GM21447 (cell line): ENCODE data around the gene LRRC51.

Experiments used
- ATAC-seq: cut with Tn5 transposase; IDR thresholded peaks from one replicate; pipeline ENCODE4 v1.9.1; 2021; ENCODE audit not compliant: unreplicated experiment

The LRRC51 gene

GRCh38 chr11:72080326-72081183, at the start of gene LRRC51, which contains the start of gene NUMA1:
Gene LRRC51 (plus strand): TSS chr11:72080850. CDS start chr11:72089084, 8,234 bp downstream.
Gene NUMA1 (minus strand): TSS chr11:72080542. CDS start chr11:72035943, 44,599 bp downstream.
- ATAC-seq, result peak; percentile 92

DNA sequence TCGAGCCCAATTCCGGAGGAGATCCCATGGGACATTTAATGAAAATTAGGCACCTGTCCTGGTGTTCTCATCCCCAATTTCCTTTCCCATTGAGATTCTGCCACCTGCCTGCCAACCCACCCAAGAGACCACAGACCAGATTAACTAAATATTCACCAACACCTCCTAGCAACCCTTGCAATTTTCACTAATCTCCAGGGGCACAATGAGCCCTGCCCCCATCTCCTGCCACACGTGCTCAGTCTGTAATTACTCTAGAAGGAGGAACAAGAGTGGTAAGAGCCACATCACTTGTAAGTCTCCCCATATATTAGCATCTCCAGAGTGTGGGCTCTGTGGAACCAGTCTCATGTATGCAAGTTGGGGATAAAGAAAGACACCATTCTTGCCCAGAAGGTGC, 44.0 kb upstream of the LRRC51 start:
- no peak for ATAC-seq

GRCh38 chr11:72037554-72038311, 42.9 kb upstream of the LRRC51 start:
- no peak for ATAC-seq

DNA sequence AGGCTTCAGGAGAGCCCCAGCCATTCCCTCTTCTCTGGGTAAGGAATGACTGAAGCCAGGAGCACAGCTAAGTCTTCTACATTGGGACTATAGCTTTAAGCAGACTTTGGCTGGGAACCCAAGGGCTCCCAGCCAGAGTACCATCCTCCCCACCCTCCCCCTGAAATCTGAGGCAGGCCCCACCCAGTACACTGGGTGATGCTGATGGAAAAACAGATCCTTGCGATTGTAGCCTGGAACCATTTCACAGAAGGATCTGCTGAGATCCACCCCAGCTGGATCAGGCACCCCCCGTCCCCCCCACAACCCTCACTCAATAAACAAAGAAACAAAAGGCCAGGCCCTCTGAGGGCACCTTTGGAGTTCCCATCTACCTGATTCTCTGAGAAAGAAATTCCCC, 42.2 kb upstream of the LRRC51 start:
- ATAC-seq, result no peak

DNA sequence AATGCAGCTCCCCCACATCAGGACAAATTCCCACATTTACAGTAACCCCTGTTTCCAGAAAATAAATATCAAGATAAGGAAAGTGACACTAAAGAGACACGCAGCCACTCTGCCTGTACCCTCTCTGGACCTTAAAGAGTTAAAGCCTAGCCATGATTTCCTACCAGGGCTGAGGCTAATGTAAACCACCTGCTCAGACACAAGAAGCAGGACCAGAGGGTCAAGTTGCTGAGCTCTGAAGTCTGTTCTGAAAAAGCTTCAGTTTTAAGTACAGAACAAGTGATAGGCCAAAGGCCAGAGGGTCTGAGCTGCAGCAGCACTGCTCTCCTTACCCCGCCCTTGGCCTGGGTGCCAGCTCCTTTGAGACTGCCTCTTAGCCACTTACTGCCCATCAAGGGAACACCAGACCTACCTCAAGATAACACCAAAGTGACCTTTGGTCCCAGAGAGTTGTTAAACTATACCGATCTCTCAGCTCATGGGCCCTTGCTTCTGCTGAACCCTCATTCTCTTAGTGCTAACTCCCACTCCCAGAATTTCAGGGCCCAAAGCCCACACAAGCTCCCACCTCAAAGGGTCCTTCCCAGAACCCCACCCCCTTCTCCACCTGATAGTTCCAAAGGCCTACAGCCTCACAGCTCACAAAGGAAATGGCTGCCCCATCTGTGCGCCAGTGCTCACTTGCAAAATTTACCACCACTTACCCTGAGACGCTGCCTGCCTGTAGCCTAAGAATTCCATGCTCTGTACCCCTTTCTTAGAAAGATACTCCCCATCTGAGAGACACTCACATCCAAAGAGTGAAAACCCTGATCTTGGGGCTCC, 41.4 kb upstream of the LRRC51 start:
- no peak for ATAC-seq

DNA sequence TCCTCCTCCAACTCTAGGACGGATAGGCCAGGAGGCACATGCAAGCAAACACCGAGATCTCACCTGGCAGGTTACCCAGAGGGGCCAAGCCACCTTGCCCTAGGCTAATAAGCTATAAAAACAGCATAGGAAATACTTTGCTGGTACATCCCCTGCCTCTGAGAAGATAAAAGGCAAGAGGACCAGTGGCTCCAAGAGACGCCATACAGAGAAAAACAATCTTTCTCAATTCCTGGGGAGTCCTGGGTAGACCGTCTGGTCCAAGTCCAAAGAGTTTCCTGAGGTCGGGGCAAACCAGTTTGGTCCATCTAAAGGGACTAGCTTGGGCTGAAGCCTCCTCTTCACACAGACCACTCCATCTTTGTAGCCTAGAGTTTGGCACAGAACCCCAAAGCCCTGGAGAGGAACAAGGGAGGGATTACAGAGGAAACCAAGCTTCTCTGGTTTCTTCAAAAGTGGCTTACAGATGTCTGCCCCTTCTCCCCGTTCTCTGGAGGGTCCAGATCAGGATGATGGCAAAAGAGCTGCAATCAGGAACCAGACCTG, 40.7 kb upstream of the LRRC51 start:
- no peak for ATAC-seq

GRCh38 chr11:72040491-72041363, 39.9 kb upstream of the LRRC51 start:
- ATAC-seq, result no peak

GRCh38 chr11:72041364-72042063, 39.1 kb upstream of the LRRC51 start:
- no peak for ATAC-seq

- ATAC-seq, result no peak
These were observed 38.4 kb upstream of the LRRC51 start for GRCh38 chr11:72042064-72042745.

- ATAC-seq, result no peak
These were observed 34.8 kb upstream of the LRRC51 start for GRCh38 chr11:72045849-72046248.

GRCh38 chr11:72048766-72049460, 31.7 kb upstream of the LRRC51 start:
- ATAC-seq, result no peak

- ATAC-seq, result no peak
These were observed 22.1 kb upstream of the LRRC51 start for GRCh38 chr11:72058416-72059034.

DNA sequence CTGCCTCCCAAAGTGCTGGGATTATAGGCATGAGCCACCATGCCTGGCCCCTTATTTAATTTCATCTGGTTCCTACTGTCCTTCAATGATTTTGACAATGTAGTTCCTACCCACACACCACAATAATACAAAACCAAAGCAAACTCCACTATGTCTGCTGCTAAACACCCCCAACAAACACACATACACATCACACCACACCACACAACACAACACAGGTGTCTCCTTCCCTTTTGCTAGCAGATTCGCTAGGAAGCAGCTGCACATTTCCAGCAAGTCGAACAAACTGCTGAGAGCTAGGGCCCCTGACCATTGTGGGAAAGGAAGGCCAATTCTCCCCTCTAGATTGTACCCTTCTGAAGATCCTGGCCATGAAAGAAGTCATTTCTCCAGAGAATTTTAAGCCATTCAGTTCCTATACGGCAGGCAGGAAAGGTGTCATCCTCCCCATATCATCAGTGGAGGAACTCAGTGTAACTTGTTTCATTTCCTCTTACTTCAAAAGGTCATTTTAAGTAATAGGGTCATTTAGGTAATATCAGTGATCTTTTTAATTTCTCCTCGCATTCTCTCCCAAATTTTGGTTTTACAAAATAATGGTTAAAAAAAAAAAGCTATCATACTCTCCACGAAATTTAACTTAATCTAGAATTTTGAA, 18.8 kb upstream of the LRRC51 start:
- no peak for ATAC-seq

DNA sequence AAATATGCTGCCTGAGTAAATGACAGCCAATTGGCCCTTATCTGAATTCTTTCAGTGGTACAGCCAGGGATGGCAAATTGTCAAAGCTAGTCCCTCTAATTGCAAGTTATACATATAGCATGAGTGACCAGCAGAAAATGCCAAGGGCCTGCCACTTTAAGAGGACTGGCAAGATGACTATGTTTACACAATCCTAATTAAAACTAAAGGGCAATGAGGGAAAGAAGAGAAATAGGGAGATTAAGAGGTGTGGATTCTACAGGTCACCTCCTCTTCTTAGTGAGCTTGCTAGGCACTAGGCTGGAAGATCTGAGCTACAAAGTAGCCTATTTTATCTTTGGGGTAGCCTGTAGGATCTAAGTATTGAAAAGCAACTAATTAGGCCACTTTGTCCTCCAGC, 13.8 kb upstream of the LRRC51 start:
- ATAC-seq, result no peak

DNA sequence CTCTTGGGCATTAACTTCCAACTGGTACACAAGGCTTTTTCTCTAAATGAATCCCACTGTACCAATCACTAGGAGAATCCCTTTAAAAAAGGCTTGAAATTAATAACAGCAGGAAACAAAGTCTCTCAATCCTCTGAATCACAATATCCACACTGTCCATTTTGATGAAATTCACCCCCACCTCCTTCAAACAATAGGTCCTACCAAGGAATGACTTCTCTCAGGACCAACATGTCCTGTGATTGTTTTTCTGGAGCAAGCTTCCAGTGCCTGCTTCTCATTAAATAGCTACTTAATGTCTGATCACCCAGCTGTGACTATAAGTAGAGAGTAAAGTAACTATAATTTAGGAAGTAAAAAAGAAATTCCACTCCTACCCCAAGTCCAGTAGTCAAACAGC, 13.4 kb upstream of the LRRC51 start:
- ATAC-seq, result no peak

DNA sequence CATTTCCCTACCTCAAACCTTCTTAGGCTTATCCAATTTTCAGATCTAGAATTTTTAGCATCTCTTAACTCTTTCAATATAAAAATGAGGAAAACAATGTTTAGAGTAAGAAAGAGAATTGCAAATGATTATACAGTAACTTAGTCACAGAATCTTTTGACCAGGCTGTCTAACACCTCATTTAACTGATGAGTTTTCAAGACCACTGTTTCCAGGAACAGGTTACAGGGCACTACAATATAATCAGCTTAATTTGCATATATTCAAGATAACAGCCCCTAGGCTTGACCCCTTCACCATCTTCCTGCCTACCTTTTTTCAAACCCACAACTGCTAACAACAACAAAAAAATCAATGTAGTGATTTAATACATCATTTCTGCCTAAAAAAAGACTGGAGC, 13.0 kb upstream of the LRRC51 start:
- ATAC-seq, result no peak

DNA sequence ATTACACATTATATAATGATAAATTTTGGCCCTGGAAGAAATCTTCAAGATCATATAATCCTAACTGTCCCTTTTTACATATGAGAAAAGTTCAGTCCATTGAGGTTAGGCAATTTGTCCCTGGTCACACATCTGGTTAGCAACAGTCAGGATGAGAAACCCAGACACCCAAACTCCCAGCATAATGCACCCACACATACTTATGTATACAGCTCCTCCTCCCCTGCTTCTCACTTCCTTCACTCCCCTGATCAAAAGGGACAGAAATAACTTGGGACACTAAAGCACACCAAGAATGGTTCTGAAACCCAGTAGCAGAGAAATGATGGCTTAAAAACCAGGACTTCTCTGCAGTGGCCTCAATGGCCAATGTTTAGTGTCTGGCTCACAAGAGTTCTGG, 11.4 kb upstream of the LRRC51 start:
- ATAC-seq, result no peak
